ENCODE data around the gene TMEM17. TPM values are rescaled to one million over a fixed set of nuclear protein-coding genes. Genes with fewer than 3 reads are reported as not detected.

The TMEM17 gene
- 1 to 10 TPM; 1.2 to 3.2 (median 2.2) TPM for total RNA-seq
- under 1 TPM; 0.66 to 0.93 TPM for polyA plus RNA-seq
- long read RNA-seq, donor 1, partial matches to known transcripts: 1 of 4 reads
- long read RNA-seq, donor 1, other reads (novel, unspliced or antisense): 0 of 4 reads
- long read RNA-seq, donor 2, partial matches to known transcripts: 0 of 3 reads
- long read RNA-seq, donor 2, other reads (novel, unspliced or antisense): 0 of 3 reads
- long read RNA-seq, donor 3, transcript TMEM17-201 (4 exons, 1,797 nt): major isoform, 6 of 7 reads
- long read RNA-seq, donor 3, partial matches to known transcripts: 0 of 7 reads
- long read RNA-seq, donor 3, other reads (novel, unspliced or antisense): 1 of 7 reads

GRCh38 chr2:62505750-62506420 is at the start of gene TMEM17:
Gene TMEM17 (minus strand): TSS chr2:62506195. CDS start chr2:62506129, 66 bp downstream.
- Histone ChIP-seq H3K27ac (peak within 1 kb of the TSS; percentile 81 to 97 (median 88)), H3K36me3 (peaks cover 0 to 8% (median 0%) of the 10 kb centered on the region in 9 donors), H3K4me1 (peaks cover 0 to 15% (median 12%) of the 10 kb centered on the region in 9 donors), H3K4me3 (peak within 1 kb of the TSS; percentile 56 to 84 (median 74)), H3K27me3 (no peaks in the 10 kb centered on the region), H3K9me3 (no peaks in the 10 kb centered on the region)
- TF ChIP-seq CTCF (IDR thresholded peaks at IDR 0.05): no peak
- DNase-seq (peak; percentile 93 to 96), ATAC-seq (peak; percentile 97 to 100 (median 98))
- 0 to 1% methylated on average over 62 to 68 of the region's 68 CpGs for WGBS, 2 donors
- intact Hi-C loops (cut with DNase I): loop anchor here in 5 of 10 donors (2.0 to 10.0 kb wide), 4 partner anchors 49 to 201 kb away; partner anchors contain the start of gene EHBP1 (in 5 of the 5)

GRCh38 chr2:62554440-62554839 is 48.4 kb upstream of the TMEM17 start:
- Histone ChIP-seq H3K4me1 (no peaks in the 10 kb centered on the region), H3K27me3 (no peaks in the 10 kb centered on the region), H3K4me3 (no peak overlapping the region), H3K27ac (no peak overlapping the region), H3K36me3 (no peaks in the 10 kb centered on the region), H3K9me3 (no peaks in the 10 kb centered on the region)
- intact Hi-C loops (cut with DNase I): no loop called here
- DNase-seq (no peak), ATAC-seq (no peak)
- no peak for TF ChIP-seq CTCF (IDR thresholded peaks at IDR 0.05)

GRCh38 chr2:62550461-62550860 is 44.5 kb upstream of the TMEM17 start:
- no peak for ATAC-seq
- DNase-seq: no peak
- Histone ChIP-seq H3K4me1 (no peaks in the 10 kb centered on the region), H3K36me3 (no peaks in the 10 kb centered on the region), H3K4me3 (no peak overlapping the region), H3K27me3 (no peaks in the 10 kb centered on the region), H3K27ac (no peak overlapping the region), H3K9me3 (no peaks in the 10 kb centered on the region)
- TF ChIP-seq CTCF (IDR thresholded peaks at IDR 0.05): no peak
- 87 to 89% methylated on average over 2 of the region's 2 CpGs for WGBS, 2 donors
- intact Hi-C loops (cut with DNase I): no loop called here

- no peak for DNase-seq
- ATAC-seq: no peak
- intact Hi-C loops (cut with DNase I): no loop called here
- Histone ChIP-seq H3K4me3 (no peak overlapping the region), H3K4me1 (no peaks in the 10 kb centered on the region), H3K9me3 (no peaks in the 10 kb centered on the region), H3K27me3 (no peaks in the 10 kb centered on the region), H3K36me3 (no peaks in the 10 kb centered on the region), H3K27ac (no peak overlapping the region)
- no peak for TF ChIP-seq CTCF (IDR thresholded peaks at IDR 0.05)
- 71 to 74% methylated on average over 3 of the region's 3 CpGs for WGBS, 2 donors
Observed at GRCh38 chr2:62547854-62548253, 41.9 kb upstream of the TMEM17 start.
